Naive B cell (primary cell): Measurements from ENCODE around the gene F12. TPM values are rescaled to one million over a fixed set of nuclear protein-coding genes. Genes with fewer than 3 reads are reported as not detected.

Experiments used
- ATAC-seq, 2 donors: fragments of 150-1000 bp; cut with Tn5 transposase; 2 replicates each; pipeline ENCODE4 v1.10.0; 2021; ENCODE audit warnings: low read depth in 2 of 2, mild to moderate bottlenecking in 2 of 2, moderate library complexity in 2 of 2
- DNase-seq: peaks from one replicate; pipeline ENCODE4 v3.0.0; 2022
- H3K27ac Mint-ChIP-seq, 6 donors: one replicate each; pipeline ENCODE4 v1.8.0; 2020 to 2022; ENCODE audit warnings: mild to moderate bottlenecking in 6 of 6, mixed read lengths in 6 of 6, moderate library complexity in 5 of 6, inconsistent platforms in 2 of 6
- H3K27me3 Mint-ChIP-seq, 3 donors: one replicate each; pipeline ENCODE4 v1.8.0; 2021 to 2022; ENCODE audit warnings: mixed read lengths in 3 of 3, mild to moderate bottlenecking in 1 of 3
- H3K36me3 Mint-ChIP-seq, 2 donors: one replicate each; pipeline ENCODE4 v1.8.0; 2020 to 2022; ENCODE audit warnings: mixed read lengths in 2 of 2, inconsistent platforms in 1 of 2, mild to moderate bottlenecking in 1 of 2
- H3K4me1 Mint-ChIP-seq, 3 donors: one replicate each; pipeline ENCODE4 v1.8.0; 2020 to 2022; ENCODE audit warnings: mixed read lengths in 3 of 3, inconsistent platforms in 1 of 3, mild to moderate bottlenecking in 1 of 3, moderate library complexity in 1 of 3
- H3K4me3 Mint-ChIP-seq, 8 donors: one replicate each; pipeline ENCODE4 v1.8.0; 2020 to 2022; ENCODE audit warnings: mild to moderate bottlenecking in 8 of 8, mixed read lengths in 8 of 8, moderate library complexity in 8 of 8, inconsistent platforms in 2 of 8
- H3K9me3 Mint-ChIP-seq, 7 donors: one replicate each; pipeline ENCODE4 v1.8.0; 2020 to 2022; ENCODE audit warnings: mixed read lengths in 7 of 7, mild to moderate bottlenecking in 5 of 7, inconsistent platforms in 2 of 7, moderate library complexity in 1 of 7
- polyA plus RNA-seq, 6 donors: library from polyadenylated mRNA; unstranded; fragments of 300-500 nt; fragmentation: Illumina TruSeq; gene quantifications; one replicate each; pipeline ENCODE4 v1.2.3, GENCODE V29; 2021; ENCODE audit warnings: low read depth in 6 of 6

F12 gene
- polyA plus RNA-seq, 6 donors from 2014 or later: 0.56 to 1.4 (median 0.57) TPM; not detected in 3

DNA sequence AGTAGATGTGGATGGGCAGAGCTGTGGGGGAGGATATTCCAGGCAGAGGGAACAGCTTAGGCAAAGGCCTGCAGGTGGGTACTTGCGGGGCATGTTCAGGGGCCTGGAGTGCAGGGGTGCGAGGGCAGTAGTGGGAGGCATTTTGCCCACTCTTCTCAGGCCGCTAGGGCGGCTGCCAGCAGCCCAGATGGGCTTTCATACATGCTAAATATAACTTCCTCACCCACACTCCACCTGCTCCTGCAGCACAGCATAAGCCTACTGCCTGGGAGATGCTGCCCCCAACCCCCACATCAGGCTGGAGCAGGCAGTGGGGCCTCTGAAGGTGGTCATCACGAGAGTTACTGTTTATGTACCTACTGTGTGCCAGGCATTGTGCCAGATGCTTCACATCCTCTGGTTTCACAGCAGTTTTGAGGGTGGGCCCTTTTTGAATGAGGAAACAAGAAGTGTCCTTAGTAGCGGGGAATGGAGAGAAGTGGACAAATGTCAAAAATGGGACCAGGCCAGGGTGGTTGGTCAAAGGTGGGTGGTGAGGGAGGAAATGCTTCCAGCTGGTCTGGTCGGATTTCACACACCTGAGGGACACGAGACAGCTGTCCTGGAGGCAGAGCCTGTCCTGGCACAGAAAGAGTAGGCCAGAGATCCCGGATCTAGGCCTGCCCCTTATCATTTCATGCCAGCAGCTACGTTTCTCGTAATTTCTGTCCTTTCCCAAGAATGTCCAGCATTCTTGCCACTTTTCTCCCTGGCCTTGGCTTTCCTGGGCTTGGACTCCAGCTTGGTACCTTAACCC, 39.5 kb downstream of the F12 start:
- DNase-seq (no peak), ATAC-seq (no peak)
- no peaks in the 10 kb centered on the region for H3K27me3 Mint-ChIP-seq
- peak overlapping the region in 2 of 6 donors; percentile 65 to 80 for H3K27ac Mint-ChIP-seq
- peaks cover 32 to 48% (median 46%) of the 10 kb centered on the region in 3 donors for H3K4me1 Mint-ChIP-seq
- H3K4me3 Mint-ChIP-seq: peak overlapping the region in 3 of 8 donors; percentile 29 to 58 (median 53)
- no peaks in the 10 kb centered on the region for H3K9me3 Mint-ChIP-seq
- H3K36me3 Mint-ChIP-seq: peaks cover 4 to 16% of the 10 kb centered on the region in 2 donors

DNA sequence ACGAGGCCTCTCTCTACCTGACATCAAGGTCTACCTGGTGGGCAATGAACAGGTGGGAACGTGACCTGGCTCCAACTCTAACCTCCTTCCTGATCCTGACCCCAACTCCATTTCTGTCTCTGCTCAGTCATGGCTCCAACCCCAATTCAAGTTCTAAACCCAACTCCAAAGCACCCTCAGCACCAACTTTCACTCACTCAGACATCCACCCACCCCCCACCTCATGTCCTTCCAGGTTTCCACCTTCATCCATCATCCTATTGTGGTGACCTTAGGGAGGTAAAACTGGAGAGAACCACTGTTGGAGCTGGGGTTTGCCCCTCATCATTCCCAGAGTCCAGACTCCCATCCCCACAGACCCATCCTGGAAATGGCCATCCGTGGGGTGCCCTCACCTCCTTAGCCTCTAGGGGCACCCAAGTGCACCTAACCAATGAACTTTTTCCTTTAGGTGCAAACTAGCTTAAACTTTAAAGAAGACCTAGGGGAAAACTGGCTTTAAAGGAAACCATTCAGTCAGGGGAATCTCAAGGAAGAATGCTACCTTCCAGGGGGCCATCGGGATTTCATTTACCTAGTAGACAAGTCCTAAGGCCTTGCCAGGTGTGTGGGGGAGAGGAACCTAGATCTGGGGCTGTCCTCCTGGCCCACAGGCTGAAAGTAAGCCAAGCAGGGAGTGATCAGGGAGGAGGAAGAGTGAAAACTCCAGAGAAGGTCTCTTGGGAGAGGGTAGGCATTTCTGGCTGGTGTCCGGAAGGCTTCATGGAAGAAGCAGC, 40.3 kb downstream of the F12 start:
- peaks cover 37 to 54% (median 53%) of the 10 kb centered on the region in 3 donors for H3K4me1 Mint-ChIP-seq
- H3K9me3 Mint-ChIP-seq: no peaks in the 10 kb centered on the region
- H3K27ac Mint-ChIP-seq: peak overlapping the region in 4 of 6 donors; percentile 34 to 90 (median 72)
- H3K27me3 Mint-ChIP-seq: no peaks in the 10 kb centered on the region
- no peak for DNase-seq
- peaks cover 4 to 16% of the 10 kb centered on the region in 2 donors for H3K36me3 Mint-ChIP-seq
- peak overlapping the region in 3 of 8 donors; percentile 14 to 53 (median 50) for H3K4me3 Mint-ChIP-seq
- ATAC-seq: peak in 1 of 2 donors; percentile 37

DNA sequence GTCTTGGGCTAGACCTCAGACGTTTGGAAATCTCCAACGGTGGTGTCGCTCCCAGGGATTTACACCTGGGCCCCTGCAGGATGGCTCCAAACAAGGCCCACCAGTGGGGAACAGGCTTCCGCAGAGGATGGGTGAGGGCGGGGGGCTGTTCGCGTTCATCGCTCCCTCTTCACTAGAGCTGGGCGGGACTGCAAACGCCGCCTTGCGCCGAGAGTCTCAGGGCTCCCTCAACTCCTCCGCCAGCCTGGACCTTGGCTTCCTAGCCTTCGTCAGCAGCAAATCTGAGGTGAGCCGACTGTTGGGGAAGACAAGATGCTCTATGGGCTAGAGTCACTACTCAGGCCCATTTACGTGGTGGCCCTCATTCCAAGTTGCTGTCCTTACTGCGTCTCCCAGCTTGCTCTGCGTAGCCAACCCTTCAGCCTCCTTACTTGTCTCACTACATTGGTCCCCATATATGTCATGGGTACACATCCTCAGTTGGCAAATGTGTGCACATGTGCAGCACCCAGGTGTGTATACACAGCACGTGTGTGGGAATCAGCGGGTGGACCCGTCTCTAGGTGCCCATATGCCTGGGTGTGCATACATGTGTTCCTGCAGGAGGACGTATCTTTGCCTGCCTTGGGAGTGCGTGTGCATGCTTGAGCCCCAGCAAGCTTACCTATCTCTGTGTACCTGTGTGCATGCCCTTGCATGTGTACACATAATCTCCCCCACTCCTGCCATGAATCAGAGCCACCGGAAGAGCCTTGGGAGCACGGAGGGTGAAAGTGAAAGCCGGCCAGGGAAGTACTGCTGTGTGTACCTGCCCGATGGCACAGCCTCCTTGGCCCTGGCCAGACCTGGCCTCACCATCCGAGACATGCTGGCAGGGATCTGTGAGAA, 41.1 kb downstream of the F12 start:
- Mint-ChIP-seq H3K36me3 (peaks cover 4 to 16% of the 10 kb centered on the region in 2 donors), H3K27ac (peak overlapping the region in 1 of 6 donors; percentile 56), H3K27me3 (no peaks in the 10 kb centered on the region), H3K4me1 (peaks cover 39 to 54% (median 52%) of the 10 kb centered on the region in 3 donors), H3K4me3 (peak overlapping the region in 1 of 8 donors; percentile 82), H3K9me3 (no peaks in the 10 kb centered on the region)
- no peak for ATAC-seq
- DNase-seq: no peak

DNA sequence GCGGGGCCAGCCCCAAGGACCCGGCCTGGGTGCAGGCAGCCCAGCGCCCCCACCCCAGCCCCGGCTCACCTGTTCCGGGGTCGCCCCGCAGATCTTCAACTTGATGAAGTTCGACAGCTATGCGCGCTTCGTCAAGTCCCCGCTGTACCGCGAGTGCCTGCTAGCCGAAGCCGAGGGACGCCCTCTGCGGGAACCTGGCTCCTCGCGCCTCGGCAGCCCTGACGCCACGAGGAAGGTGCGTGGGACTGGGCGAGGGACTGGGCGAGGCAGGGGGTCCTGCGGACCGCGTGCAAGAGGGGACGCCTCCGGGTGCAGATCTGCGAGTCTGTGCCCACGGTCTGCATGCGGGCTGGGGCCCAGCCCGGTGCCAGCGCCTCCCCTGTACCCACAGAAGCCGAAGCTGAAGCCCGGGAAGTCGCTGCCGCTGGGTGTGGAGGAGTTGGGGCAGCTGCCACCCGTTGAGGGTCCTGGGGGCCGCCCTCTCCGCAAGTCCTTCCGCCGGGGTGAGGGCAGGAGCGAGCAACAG, 42.0 kb downstream of the F12 start:
- Mint-ChIP-seq H3K27me3 (no peaks in the 10 kb centered on the region), H3K9me3 (no peaks in the 10 kb centered on the region), H3K27ac (no peak overlapping the region), H3K4me1 (peaks cover 44 to 54% (median 53%) of the 10 kb centered on the region in 3 donors), H3K4me3 (no peak overlapping the region), H3K36me3 (peaks cover 4 to 16% of the 10 kb centered on the region in 2 donors)
- no peak for DNase-seq
- no peak for ATAC-seq

DNA sequence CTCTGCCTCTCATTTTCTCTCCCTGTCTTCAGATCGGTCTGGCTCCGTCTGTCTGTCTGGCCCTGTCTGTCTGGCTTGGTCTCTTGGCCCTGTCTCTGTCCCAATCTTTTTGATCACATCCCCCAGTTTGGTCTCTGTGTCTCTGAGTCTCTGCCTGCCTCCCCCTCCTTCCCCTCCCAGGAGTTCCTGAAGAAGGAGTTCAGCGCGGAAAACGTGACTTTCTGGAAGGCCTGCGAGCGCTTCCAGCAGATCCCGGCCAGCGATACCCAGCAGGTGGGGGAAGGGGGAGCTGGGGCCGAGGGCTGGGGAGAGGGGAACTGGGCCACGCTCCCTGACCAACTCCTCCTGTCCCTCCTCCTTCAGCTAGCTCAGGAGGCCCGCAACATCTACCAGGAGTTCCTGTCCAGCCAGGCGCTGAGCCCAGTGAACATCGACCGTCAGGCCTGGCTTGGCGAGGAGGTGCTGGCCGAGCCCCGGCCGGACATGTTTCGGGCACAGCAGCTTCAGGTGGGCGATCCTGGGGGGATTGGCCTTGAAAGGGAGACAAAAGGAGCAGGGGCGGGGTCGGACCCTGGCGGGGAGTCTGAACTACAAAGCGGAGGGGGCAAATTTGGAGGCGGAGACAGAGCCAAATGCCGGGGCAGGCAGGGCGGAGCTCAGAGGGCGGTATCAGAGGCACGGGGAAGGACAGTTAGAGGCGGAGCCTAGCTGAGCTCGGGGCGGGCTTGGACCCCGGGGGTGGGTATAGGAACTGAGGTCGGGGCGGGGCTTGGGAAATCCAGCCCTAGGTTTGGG, 42.6 kb downstream of the F12 start:
- no peak for ATAC-seq
- Mint-ChIP-seq H3K4me1 (peaks cover 47 to 55% (median 53%) of the 10 kb centered on the region in 3 donors), H3K27me3 (no peaks in the 10 kb centered on the region), H3K9me3 (no peaks in the 10 kb centered on the region), H3K4me3 (peak overlapping the region in 1 of 8 donors; percentile 64), H3K27ac (no peak overlapping the region), H3K36me3 (peaks cover 4 to 16% of the 10 kb centered on the region in 2 donors)
- DNase-seq: no peak

DNA sequence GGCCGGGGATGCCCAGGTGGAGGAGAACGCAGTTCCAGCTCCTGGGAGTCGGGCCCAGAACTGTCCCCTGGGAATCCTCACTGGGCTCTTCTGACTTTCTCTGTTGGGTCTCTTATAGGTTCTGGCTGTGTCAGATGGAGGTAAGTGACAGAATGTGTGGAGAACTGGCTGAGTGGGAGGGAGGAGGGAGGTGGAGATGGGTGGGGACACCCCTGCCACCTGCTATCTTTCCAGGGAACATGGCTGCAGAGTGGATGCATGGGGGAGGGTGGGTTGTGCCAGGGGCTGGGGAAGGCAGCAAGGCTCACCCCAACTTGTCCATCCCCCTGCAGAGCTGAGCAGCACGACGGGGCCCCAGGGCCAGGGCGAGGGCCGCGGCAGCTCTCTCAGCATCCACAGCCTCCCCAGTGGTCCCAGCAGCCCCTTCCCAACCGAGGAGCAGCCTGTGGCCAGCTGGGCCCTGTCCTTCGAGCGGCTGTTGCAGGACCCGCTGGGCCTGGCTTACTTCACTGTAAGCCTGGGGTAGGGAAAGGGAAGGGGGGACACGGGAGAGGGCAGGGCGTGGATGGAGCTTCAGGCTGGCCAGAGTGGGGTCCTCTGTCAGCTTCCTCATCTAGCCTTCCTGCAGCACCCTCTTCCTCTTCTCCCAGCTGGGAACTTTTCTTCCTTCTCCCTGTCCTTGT, 43.4 kb downstream of the F12 start:
- no peaks in the 10 kb centered on the region for H3K27me3 Mint-ChIP-seq
- H3K4me3 Mint-ChIP-seq: peak overlapping the region in 2 of 8 donors; percentile 44 to 64
- peaks cover 4 to 16% of the 10 kb centered on the region in 2 donors for H3K36me3 Mint-ChIP-seq
- peaks cover 45 to 57% (median 53%) of the 10 kb centered on the region in 3 donors for H3K4me1 Mint-ChIP-seq
- no peak for ATAC-seq
- H3K27ac Mint-ChIP-seq: peak overlapping the region in 2 of 6 donors; percentile 24 to 74
- H3K9me3 Mint-ChIP-seq: no peaks in the 10 kb centered on the region
- DNase-seq: no peak

DNA sequence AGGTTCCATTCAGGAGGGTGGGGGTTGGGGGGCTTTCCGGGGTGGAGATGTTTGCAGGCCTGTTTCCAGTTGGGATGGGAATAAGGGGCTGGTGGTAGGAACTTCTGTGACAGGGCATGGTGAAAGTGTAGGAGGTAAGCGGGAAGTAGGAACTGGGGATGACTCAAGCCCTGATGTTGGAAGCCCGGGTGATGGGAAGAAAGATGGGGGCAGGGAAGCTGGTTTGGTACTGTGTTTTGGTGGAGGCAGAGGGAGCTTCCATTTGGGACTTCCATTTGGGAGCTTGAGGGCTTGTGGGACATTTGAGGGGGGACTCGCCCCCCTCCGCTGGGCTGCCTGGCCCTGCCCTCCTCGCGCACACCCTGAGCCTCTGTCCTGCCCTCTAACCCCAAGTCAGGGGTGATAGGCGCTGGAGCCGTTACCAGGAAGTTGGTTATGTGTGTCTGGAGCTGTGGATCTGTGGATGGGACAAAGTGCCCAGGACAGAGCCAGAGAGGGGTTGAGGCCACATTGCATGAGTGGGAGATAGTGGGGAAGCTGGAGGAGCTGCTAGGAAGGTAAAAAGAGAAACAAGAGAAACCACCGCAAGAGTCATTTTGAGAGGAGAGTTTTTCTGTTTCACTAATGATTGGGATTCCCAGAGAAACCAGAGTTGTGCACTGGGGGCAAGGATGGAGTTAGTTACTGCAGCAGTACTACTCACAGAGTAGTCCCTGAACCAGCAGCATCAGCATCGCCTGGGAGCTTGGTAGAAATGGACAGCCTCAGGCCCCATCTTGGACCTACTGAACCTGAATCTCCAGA, 45.0 kb downstream of the F12 start:
- peak overlapping the region in 1 of 6 donors; percentile 12 for H3K27ac Mint-ChIP-seq
- H3K4me1 Mint-ChIP-seq: peaks cover 50 to 65% (median 57%) of the 10 kb centered on the region in 3 donors
- H3K4me3 Mint-ChIP-seq: peak overlapping the region in 5 of 8 donors; percentile 6 to 73 (median 35)
- peaks cover 4 to 20% of the 10 kb centered on the region in 2 donors for H3K36me3 Mint-ChIP-seq
- no peaks in the 10 kb centered on the region for H3K9me3 Mint-ChIP-seq
- no peaks in the 10 kb centered on the region for H3K27me3 Mint-ChIP-seq
- ATAC-seq (no peak), DNase-seq (no peak)

DNA sequence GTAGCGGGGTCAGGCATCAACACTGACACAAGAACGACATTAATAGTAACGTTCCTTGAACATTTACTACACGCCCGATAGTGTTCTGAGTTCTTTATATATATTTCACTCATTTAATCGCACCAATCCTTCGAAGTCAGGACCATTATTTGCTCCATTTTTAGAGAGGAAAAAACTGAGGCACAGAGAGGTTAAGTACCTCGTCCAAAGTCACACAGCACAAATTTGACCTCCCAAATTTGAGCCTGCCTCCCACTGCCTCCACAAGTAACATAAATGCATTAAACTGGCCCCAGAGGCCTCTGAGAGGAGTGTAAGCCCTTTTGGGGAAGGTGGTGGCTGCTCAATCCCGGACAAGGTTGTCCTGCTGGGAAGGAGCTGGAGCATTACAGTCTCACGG, 45.8 kb downstream of the F12 start:
- Mint-ChIP-seq H3K4me3 (peak overlapping the region in 6 of 8 donors; percentile 56 to 92 (median 83)), H3K27ac (no peak overlapping the region), H3K4me1 (peaks cover 50 to 66% (median 57%) of the 10 kb centered on the region in 3 donors), H3K9me3 (no peaks in the 10 kb centered on the region), H3K36me3 (peaks cover 4 to 12% of the 10 kb centered on the region in 2 donors), H3K27me3 (no peaks in the 10 kb centered on the region)
- DNase-seq (no peak), ATAC-seq (no peak)

DNA sequence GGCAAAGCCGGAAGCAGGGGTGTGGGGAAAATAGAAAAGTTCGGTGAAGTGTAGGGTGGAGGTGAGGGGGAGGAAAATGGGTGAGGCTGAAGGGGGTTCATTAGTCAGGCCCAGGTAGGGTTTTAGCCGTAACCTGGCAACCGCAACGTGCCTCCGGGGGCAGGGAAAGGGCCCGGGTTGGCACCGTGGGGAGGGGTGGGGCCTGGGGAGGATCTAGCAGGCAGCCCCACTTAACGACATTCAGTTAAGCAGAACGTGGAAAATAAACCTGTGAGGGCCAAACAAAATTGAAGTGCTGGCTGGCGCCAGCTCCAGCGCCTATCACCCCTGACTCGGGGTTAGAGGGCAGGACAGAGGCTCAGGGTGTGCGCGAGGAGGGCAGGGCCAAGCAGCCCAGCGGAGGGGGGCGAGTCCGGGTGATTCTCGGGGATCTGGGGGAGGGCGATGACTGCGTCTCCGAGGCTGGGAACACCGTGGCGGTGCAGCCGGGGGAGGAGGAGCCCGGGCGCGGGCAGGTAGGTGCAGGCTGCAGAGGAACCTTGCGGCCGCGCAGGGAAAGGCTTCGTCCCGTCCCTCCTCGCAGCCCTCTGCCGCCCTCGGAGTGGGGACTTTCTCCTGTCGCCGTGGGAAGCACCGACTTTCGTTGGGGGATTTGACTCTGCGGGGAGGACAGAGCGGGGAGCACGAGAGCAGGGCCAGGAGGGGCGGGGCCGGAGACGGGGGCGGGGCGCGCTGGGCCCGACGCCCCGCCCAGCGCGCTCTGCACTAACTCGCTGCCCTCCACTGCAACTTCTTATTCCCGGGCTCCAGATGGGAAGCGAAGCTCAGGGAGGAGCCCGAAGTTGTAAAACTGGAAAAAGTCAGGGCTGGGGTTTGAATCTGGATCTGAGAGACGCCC, 46.5 kb downstream of the F12 start:
- H3K4me3 Mint-ChIP-seq: peak overlapping the region; percentile 45 to 92 (median 83)
- H3K27ac Mint-ChIP-seq: peak overlapping the region; percentile 49 to 94 (median 83)

DNA sequence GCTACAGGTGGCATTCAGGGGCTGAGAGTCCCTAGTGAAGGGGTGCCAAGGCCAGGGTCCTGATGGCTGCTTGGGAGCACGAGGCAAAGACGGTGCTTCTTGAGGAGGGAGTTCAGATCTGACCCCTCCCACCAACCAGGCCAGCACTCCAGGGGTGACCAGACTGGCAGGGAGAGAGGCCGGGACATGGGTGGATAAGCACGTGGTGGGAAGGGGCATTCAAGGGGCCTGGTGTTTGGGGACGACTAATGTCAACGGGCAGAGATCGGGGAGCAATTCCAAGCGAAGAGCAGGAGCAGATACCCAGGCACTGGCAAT, 47.1 kb downstream of the F12 start:
- H3K4me3 Mint-ChIP-seq: peak overlapping the region in 7 of 8 donors; percentile 64 to 89 (median 83)
- H3K36me3 Mint-ChIP-seq: peaks cover 0 to 6% of the 10 kb centered on the region in 2 donors
- peaks cover 53 to 74% (median 65%) of the 10 kb centered on the region in 3 donors for H3K4me1 Mint-ChIP-seq
- no peaks in the 10 kb centered on the region for H3K27me3 Mint-ChIP-seq
- peaks cover 0 to 4% (median 0%) of the 10 kb centered on the region in 7 donors for H3K9me3 Mint-ChIP-seq
- ATAC-seq (no peak), DNase-seq (no peak)
- peak overlapping the region in 4 of 6 donors; percentile 67 to 94 (median 84) for H3K27ac Mint-ChIP-seq

More for the DNA sequence above, 46.5 kb downstream of the F12 start:
- Mint-ChIP-seq H3K4me1 (peaks cover 47 to 70% (median 59%) of the 10 kb centered on the region in 3 donors), H3K27me3 (no peaks in the 10 kb centered on the region), H3K36me3 (peaks cover 0 to 6% of the 10 kb centered on the region in 2 donors), H3K9me3 (no peaks in the 10 kb centered on the region)
- no peak for DNase-seq
- peak; percentile 57 to 62 for ATAC-seq
